ENCODE measurements around the gene XPR1.

XPR1 gene

DNA sequence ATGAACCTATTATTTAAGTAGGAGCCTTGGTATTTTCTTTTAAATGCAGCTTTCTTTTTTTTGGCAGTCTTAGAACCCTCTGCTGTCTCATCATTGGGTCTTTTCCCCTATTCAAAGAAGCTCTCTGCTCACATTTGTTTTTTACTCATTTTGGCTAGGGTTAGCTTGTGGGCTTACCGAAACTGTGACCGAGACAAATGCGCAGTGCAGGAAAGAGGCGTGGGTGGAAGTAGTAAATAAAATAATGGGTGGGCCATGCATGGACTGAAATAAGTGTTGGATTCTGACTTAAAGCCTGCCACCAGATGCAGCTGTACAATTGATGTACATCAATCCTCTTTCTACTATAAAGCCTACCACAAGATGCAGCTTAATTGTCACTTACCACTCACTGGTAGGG, 14.7 kb downstream of the XPR1 start:
- no peaks in the 10 kb centered on the region for H3K36me3 ChIP-seq
- no peaks in the 10 kb centered on the region for H3K9me3 ChIP-seq
- H3K4me1 ChIP-seq, result peaks cover 30% of the 10 kb centered on the region
- TF ChIP-seq, protein P1, sequence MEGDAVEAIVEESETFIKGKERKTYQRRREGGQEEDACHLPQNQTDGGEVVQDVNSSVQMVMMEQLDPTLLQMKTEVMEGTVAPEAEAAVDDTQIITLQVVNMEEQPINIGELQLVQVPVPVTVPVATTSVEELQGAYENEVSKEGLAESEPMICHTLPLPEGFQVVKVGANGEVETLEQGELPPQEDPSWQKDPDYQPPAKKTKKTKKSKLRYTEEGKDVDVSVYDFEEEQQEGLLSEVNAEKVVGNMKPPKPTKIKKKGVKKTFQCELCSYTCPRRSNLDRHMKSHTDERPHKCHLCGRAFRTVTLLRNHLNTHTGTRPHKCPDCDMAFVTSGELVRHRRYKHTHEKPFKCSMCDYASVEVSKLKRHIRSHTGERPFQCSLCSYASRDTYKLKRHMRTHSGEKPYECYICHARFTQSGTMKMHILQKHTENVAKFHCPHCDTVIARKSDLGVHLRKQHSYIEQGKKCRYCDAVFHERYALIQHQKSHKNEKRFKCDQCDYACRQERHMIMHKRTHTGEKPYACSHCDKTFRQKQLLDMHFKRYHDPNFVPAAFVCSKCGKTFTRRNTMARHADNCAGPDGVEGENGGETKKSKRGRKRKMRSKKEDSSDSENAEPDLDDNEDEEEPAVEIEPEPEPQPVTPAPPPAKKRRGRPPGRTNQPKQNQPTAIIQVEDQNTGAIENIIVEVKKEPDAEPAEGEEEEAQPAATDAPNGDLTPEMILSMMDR (IDR thresholded peaks at IDR 0.05; ENCODE audit: low read depth, low read length), result no peak
- no peaks in the 10 kb centered on the region for H3K27me3 ChIP-seq
- DNase-seq, result no peak
- no peak overlapping the region for H3K4me3 ChIP-seq (ENCODE audit: low read depth, low read length)

DNA sequence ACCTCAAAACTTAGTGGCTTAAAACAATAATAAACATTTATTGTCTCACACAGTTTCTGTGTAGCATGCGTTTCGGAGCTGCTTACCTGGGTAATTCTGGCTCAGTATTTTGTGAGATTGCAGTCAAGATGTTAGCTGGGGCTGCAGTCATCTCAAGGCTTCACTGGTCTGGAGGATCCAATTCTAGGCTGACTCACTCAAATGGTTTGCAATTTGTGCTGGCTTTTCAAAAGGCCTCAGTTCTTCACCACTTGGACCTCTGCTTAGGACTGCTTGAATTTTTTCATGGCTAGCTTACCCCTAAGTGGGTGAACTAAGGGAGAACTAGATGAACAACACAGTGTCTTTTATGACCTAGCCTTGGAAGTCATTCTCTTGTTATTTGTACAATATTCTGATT, 21.0 kb downstream of the XPR1 start:
- H3K4me3 ChIP-seq (ENCODE audit: low read depth, low read length), result no peak overlapping the region
- no peak for DNase-seq
- TF ChIP-seq, protein P1 (IDR thresholded peaks at IDR 0.05; ENCODE audit: low read depth, low read length), result no peak
- H3K27me3 ChIP-seq, result no peaks in the 10 kb centered on the region
- no peaks in the 10 kb centered on the region for H3K4me1 ChIP-seq
- H3K9me3 ChIP-seq, result no peaks in the 10 kb centered on the region; the same call in 1 of the 2 replicates
- H3K36me3 ChIP-seq, result no peaks in the 10 kb centered on the region; the same call in 1 of the 2 replicates

DNA sequence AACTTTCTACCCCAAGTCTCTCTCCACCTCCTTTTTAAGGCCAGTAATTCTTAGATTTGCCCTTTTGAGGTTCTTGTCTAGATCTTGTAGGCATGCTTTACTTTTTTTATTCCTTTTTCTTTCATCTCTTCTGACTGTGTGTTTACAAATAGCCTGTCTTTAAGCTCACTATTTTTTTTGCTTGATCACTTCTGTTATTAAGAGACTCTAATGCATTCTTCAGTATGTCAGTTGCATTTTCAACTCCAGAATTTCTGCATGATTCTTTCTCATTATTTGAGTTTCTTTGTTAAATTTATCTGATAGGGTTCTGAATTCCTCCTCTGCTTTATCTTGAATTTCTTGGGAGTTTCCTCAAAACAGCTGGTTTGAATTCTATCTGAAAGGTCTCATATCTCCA, 30.9 kb downstream of the XPR1 start:
- peaks cover 4% of the 10 kb centered on the region; the same call in 1 of the 2 replicates for H3K9me3 ChIP-seq
- no peak for DNase-seq
- no peaks in the 10 kb centered on the region for H3K36me3 ChIP-seq
- no peaks in the 10 kb centered on the region for H3K4me1 ChIP-seq
- no peak overlapping the region for H3K4me3 ChIP-seq (ENCODE audit: low read depth, low read length)
- H3K27me3 ChIP-seq, result no peaks in the 10 kb centered on the region
- TF ChIP-seq, protein P1 (IDR thresholded peaks at IDR 0.05; ENCODE audit: low read depth, low read length), result no peak

DNA sequence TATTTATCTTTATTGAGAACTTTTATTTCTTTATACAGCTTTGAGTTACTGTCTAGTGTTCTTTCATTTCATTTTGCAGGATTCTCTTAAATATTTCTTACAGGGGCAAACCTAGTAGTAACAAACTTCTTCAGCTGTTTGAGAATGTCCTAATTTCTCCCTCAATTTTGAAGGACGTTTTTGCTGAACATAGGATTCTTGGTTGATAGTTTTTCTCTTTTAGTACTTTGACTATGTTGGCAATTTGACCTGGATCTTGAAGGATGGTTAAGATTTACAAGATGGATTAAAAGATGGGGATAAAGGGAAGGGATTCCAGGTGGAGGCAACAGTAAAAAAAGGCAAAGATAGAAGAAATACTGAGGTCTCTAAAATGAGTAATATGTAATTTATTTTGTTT, 38.9 kb downstream of the XPR1 start:
- Histone ChIP-seq H3K36me3 (no peaks in the 10 kb centered on the region), H3K4me1 (no peaks in the 10 kb centered on the region), H3K4me3 (ENCODE audit: low read depth, low read length) (no peak overlapping the region), H3K27me3 (no peaks in the 10 kb centered on the region), H3K9me3 (no peaks in the 10 kb centered on the region)
- no peak for DNase-seq
- TF ChIP-seq, protein P1 (IDR thresholded peaks at IDR 0.05; ENCODE audit: low read depth, low read length), result no peak

DNA sequence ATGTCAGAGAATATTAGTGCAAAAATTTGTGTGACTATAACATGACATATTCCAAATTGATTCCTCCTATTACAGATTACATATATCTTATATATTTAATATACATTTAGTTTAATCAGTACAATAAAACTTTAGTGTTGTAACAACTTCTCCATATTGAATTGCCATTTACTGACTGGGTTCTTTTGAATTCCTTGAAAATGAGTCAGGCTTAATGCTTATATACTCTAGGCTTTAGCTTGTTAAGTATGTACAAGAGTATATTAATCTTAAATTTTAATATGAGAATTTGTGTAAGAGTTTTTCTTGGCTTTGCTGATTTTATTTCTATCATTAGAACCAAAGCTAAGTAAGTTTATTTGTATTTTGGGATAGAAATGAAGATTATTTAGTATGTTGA, 40.3 kb downstream of the XPR1 start:
- H3K27me3 ChIP-seq, result no peaks in the 10 kb centered on the region
- no peaks in the 10 kb centered on the region for H3K4me1 ChIP-seq
- no peak for DNase-seq
- TF ChIP-seq, protein P1 (IDR thresholded peaks at IDR 0.05; ENCODE audit: low read depth, low read length), result no peak
- H3K4me3 ChIP-seq (ENCODE audit: low read depth, low read length), result no peak overlapping the region
- no peaks in the 10 kb centered on the region for H3K36me3 ChIP-seq
- H3K9me3 ChIP-seq, result no peaks in the 10 kb centered on the region

DNA sequence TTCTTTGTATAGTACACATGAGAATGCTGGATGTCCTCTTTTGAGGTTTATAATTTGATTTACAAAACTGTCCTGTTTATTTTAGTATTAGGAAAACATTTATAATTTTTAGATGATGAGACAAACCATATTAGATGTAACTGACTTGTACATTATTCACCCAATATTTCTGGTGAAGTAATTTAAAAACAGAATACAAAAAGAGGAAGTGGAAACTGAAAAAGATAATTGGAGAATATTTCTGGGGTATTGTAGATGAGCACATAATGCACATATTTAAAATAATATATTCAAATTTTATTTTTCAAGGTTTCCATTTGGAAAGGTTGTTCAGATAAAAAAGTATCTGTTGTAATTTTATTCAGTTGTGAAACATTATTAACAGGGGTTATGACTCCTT, 40.7 kb downstream of the XPR1 start:
- H3K4me3 ChIP-seq (ENCODE audit: low read depth, low read length), result no peak overlapping the region
- H3K36me3 ChIP-seq, result no peaks in the 10 kb centered on the region
- no peaks in the 10 kb centered on the region for H3K9me3 ChIP-seq
- TF ChIP-seq, protein P1 (IDR thresholded peaks at IDR 0.05; ENCODE audit: low read depth, low read length), result no peak
- no peaks in the 10 kb centered on the region for H3K4me1 ChIP-seq
- no peaks in the 10 kb centered on the region for H3K27me3 ChIP-seq
- no peak for DNase-seq

All from BE2C (cell line).